Trophoblast cell (in vitro differentiated cells and primary cell): ENCODE data around the gene RIMS1.
"Not testable (repeated sequence)": the region's sequence is repeated elsewhere in the genome, so short reads cannot be mapped to it uniquely, and the experiment has no call there.

Source experiments
- DNase-seq, 2 donors: peaks; one replicate each; pipeline ENCODE4 v3.0.0-alpha.2; 2016
- H2AFZ ChIP-seq: 2 replicates; pipeline ENCODE4 v1.6.1; 2013; ENCODE audit warnings: low read length, moderate library complexity, mild to moderate bottlenecking; ENCODE audit not compliant: insufficient read depth, poor library complexity
- H2AK5ac ChIP-seq: 2 replicates; pipeline ENCODE4 v1.6.1; 2013; ENCODE audit warnings: mild to moderate bottlenecking, low read length
- H2BK120ac ChIP-seq: 2 replicates; pipeline ENCODE4 v1.6.1; 2013; ENCODE audit warnings: low read length, mild to moderate bottlenecking, moderate library complexity; ENCODE audit not compliant: insufficient read depth, poor library complexity
- H2BK12ac ChIP-seq: 2 replicates; pipeline ENCODE4 v1.6.1; 2013; ENCODE audit warnings: mild to moderate bottlenecking, low read length, moderate library complexity
- H2BK5ac ChIP-seq: 2 replicates; pipeline ENCODE4 v1.6.1; 2013; ENCODE audit warnings: low read length, low read depth, moderate library complexity, mild to moderate bottlenecking; ENCODE audit not compliant: poor library complexity
- H3K14ac ChIP-seq: 2 replicates; pipeline ENCODE4 v1.6.1; 2013; ENCODE audit warnings: mild to moderate bottlenecking, low read length
- H3K18ac ChIP-seq: 2 replicates; pipeline ENCODE4 v1.6.1; 2013; ENCODE audit warnings: mild to moderate bottlenecking, low read length
- H3K23ac ChIP-seq: 2 replicates; pipeline ENCODE4 v1.6.1; 2013; ENCODE audit warnings: low read length
- H3K27ac ChIP-seq: 2 replicates; pipeline ENCODE4 v1.5.1; 2013; ENCODE audit warnings: low read depth, mild to moderate bottlenecking, inconsistent platforms, low read length, moderate library complexity
- H3K27me3 ChIP-seq: 2 replicates; pipeline ENCODE4 v1.6.1; 2013; ENCODE audit warnings: inconsistent platforms, mild to moderate bottlenecking, low read length, moderate library complexity; ENCODE audit not compliant: insufficient read depth
- H3K36me3 ChIP-seq, 2 experiments: 1 replicate in 1 of 2; 2 replicates in 1 of 2; pipeline ENCODE4 v1.6.1; 2013; ENCODE audit warnings: low read length in 2 of 2, mild to moderate bottlenecking in 2 of 2, moderate library complexity in 1 of 2; ENCODE audit not compliant: insufficient read depth in 2 of 2, control insufficient read depth in 1 of 2
- H3K4ac ChIP-seq: 2 replicates; pipeline ENCODE4 v1.6.1; 2013; ENCODE audit warnings: low read depth, mild to moderate bottlenecking, low read length, moderate library complexity
- H3K4me1 ChIP-seq, 2 experiments: 1 replicate in 1 of 2; 2 replicates in 1 of 2; pipeline ENCODE4 v1.6.1; 2013; ENCODE audit warnings: low read length in 2 of 2, mild to moderate bottlenecking in 2 of 2, moderate library complexity in 1 of 2; ENCODE audit not compliant: insufficient read depth in 2 of 2, control insufficient read depth in 1 of 2
- H3K4me2 ChIP-seq: 2 replicates; pipeline ENCODE4 v1.6.1; 2013; ENCODE audit warnings: inconsistent platforms, mild to moderate bottlenecking, low read length, moderate library complexity
- H3K4me3 ChIP-seq: 2 replicates; pipeline ENCODE4 v1.5.1; 2013; ENCODE audit warnings: mild to moderate bottlenecking, low read depth, low read length, inconsistent platforms
- H3K79me1 ChIP-seq: one replicate; pipeline ENCODE4 v1.6.1; 2013; ENCODE audit warnings: low read length
- H3K79me2 ChIP-seq: 2 replicates; pipeline ENCODE4 v1.6.1; 2013; ENCODE audit warnings: low read length, mild to moderate bottlenecking; ENCODE audit not compliant: control insufficient read depth, insufficient read depth, poor library complexity
- H3K9ac ChIP-seq: 2 replicates; pipeline ENCODE4 v1.6.1; 2013; ENCODE audit warnings: mild to moderate bottlenecking, low read length
- H3K9me3 ChIP-seq: 2 replicates; pipeline ENCODE4 v1.6.1; 2013; ENCODE audit warnings: low read depth, mild to moderate bottlenecking, control low read depth, inconsistent platforms, low read length; ENCODE audit not compliant: insufficient read depth
- H4K12ac ChIP-seq: 2 replicates; pipeline ENCODE4 v1.6.1; 2013; ENCODE audit warnings: low read depth, mild to moderate bottlenecking, low read length, moderate library complexity
- H4K8ac ChIP-seq: 2 replicates; pipeline ENCODE4 v1.6.1; 2013; ENCODE audit warnings: low read depth, mild to moderate bottlenecking, low read length, moderate library complexity
- H4K91ac ChIP-seq: one replicate; pipeline ENCODE4 v1.6.1; 2013; ENCODE audit warnings: low read depth, mild to moderate bottlenecking, low read length, moderate library complexity
- WGBS: extraction: QIAGEN DNeasy Blood & Tissue Kit; methylation state at CpG from one replicate; pipeline ENCODE4 v1.1.7; 2013; ENCODE audit warnings: missing lambda C conversion rate; ENCODE audit not compliant: insufficient read length, insufficient coverage; ENCODE audit errors: extremely low coverage; 5-methylcytosine and 5-hydroxymethylcytosine counted together

RIMS1 gene

DNA sequence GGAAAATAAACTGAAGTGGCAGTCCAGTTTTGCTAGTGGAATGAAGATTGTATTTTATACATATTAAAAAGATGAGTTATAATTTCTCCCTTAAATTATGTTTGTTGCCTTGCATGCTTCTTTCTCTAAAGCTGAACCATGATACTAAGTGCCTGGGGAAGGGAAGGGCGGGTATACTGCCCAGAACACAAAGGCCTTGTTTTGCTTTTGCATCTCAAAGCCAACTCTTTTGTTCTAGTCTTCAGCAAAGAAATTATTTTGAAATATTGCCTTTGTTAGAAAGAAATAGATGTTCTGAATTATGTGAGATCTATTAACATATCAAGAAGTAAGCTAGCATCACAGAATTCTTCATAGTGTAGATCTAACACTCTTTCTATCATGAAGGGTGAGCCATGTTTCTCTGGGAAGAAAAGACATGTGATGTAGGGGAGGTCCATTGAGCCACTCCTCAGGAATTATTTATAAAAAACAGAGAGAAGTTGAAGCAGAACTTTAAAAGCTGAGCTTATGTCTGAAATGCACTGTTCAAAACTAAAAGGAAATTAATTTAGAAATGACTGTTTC is 108.4 kb downstream of the RIMS1 start:
- Histone ChIP-seq H4K8ac (no peak overlapping the region), H2AFZ (no peak overlapping the region), H3K27me3 (no peaks in the 10 kb centered on the region), H3K14ac (no peak overlapping the region), H3K23ac (no peak overlapping the region), H3K36me3 (no peaks in the 10 kb centered on the region), H2BK120ac (no peak overlapping the region), H2AK5ac (no peak overlapping the region), H3K18ac (no peak overlapping the region), H2BK5ac (no peak overlapping the region), H4K91ac (no peak overlapping the region), H3K4me2 (no peak overlapping the region), H3K79me1 (no peaks in the 10 kb centered on the region), H3K9ac (no peak overlapping the region), H3K79me2 (no peaks in the 10 kb centered on the region), H3K27ac (no peak overlapping the region), H3K9me3 (no peaks in the 10 kb centered on the region), H2BK12ac (no peak overlapping the region), H3K4me3 (no peak overlapping the region), H3K4me1 (no peaks in the 10 kb centered on the region), H3K4ac (no peak overlapping the region), H4K12ac (no peak overlapping the region)
- WGBS = no CpG with 5 or more reads among the region's 1 CpG
- no peak for DNase-seq

DNA sequence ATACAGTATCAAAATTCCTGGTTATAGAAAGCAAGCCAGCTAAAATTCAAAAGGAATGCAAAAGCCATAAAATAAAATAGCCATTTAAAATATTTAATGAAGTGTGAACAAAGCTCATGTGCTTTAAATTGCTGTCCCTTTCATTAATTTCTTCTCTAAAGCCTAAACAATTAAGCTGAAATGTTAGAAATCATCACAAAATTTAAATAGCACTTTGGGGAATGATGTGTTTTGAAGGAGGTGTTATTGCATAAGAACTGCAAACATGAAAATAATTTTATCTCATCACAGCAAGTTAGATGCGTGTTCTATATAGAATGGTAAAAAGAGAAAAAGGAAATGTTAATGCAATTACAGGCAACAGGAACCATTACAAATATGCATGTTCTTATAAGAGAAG is 111.0 kb downstream of the RIMS1 start:
- Histone ChIP-seq H2BK120ac (no peak overlapping the region), H2AK5ac (no peak overlapping the region), H3K4me1 (no peaks in the 10 kb centered on the region), H2BK5ac (no peak overlapping the region), H4K8ac (no peak overlapping the region), H2BK12ac (no peak overlapping the region), H3K27ac (no peak overlapping the region), H3K9me3 (no peaks in the 10 kb centered on the region), H3K79me1 (no peaks in the 10 kb centered on the region), H3K9ac (no peak overlapping the region), H3K4me2 (no peak overlapping the region), H2AFZ (no peak overlapping the region), H3K18ac (no peak overlapping the region), H3K36me3 (no peaks in the 10 kb centered on the region), H3K23ac (no peak overlapping the region), H3K4ac (no peak overlapping the region), H4K12ac (no peak overlapping the region), H3K79me2 (no peaks in the 10 kb centered on the region), H3K27me3 (no peaks in the 10 kb centered on the region), H3K14ac (no peak overlapping the region), H3K4me3 (no peak overlapping the region), H4K91ac (no peak overlapping the region)
- DNase-seq = no peak
- WGBS = no CpG with 5 or more reads among the region's 1 CpG

DNA sequence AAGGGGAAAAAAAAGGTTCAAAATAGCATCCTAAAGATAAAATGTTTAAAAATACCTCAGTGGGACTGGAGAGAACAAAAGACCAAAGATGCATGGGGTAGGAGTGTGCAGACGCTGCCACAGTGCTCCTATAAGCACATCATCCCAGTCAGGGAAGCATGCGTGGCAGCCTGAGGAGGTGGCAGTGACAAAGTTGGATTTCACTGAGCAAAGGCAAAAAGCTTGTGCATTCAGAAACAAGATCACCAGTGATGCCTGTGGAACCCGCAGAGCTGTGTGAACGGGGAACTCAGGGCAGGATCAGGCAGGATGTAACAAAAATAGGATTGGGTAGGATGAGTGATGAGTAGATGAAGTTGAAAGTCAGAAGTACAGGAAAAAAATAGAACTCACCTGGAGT is 116.1 kb downstream of the RIMS1 start:
- Histone ChIP-seq H3K23ac (no peak overlapping the region), H4K8ac (no peak overlapping the region), H3K27ac (no peak overlapping the region), H3K18ac (no peak overlapping the region), H2BK120ac (no peak overlapping the region), H3K79me1 (no peaks in the 10 kb centered on the region), H3K4me2 (no peak overlapping the region), H3K79me2 (no peaks in the 10 kb centered on the region), H3K14ac (no peak overlapping the region), H4K12ac (no peak overlapping the region), H3K9ac (no peak overlapping the region), H3K9me3 (peaks cover 2% of the 10 kb centered on the region), H2BK12ac (no peak overlapping the region), H3K36me3 (no peaks in the 10 kb centered on the region), H3K4me1 (no peaks in the 10 kb centered on the region), H2BK5ac (no peak overlapping the region), H3K4me3 (no peak overlapping the region), H4K91ac (no peak overlapping the region), H3K4ac (no peak overlapping the region), H3K27me3 (no peaks in the 10 kb centered on the region), H2AK5ac (no peak overlapping the region), H2AFZ (no peak overlapping the region)
- no CpG with 5 or more reads among the region's 4 CpGs for WGBS
- DNase-seq = no peak

DNA sequence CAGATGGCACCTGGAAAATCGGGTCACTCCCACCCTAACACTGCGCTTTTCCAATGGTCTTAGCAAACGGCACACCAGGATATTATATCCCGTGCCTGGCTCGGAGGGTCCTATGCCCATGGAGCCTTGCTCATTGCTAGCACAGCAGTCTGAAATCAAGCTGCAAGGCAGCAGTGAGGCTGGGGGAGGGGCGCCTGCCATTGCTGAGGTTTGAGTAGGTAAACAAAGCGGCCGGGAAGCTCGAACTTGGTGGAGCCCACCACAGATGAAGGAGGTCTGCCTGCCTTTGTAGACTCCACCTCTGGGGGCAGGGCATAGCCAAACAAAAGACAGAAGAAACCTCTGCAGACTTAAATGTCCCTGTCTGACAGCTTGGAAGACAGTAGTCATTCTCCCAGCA is 120.2 kb downstream of the RIMS1 start:
- not testable (repeated sequence) for H3K4me3 ChIP-seq, H3K4me1 ChIP-seq, H2AK5ac ChIP-seq, H3K27ac ChIP-seq, H2BK12ac ChIP-seq, H2BK5ac ChIP-seq, H4K12ac ChIP-seq, H3K4ac ChIP-seq, H4K91ac ChIP-seq, H2AFZ ChIP-seq, H2BK120ac ChIP-seq, H3K14ac ChIP-seq, H3K79me1 ChIP-seq, H3K27me3 ChIP-seq, H3K9me3 ChIP-seq, DNase-seq, H3K23ac ChIP-seq, H3K4me2 ChIP-seq, H3K79me2 ChIP-seq, H3K9ac ChIP-seq, H4K8ac ChIP-seq, H3K36me3 ChIP-seq, H3K18ac ChIP-seq
- WGBS = no CpG with 5 or more reads among the region's 9 CpGs
